Epithelial cell of esophagus (primary cell): Measurements from ENCODE around the gene MYL3.

Experiments used
- DNase-seq: peaks from one replicate; pipeline ENCODE4 v3.0.0; 2010; ENCODE audit warnings: low read depth
- H3K4me3 ChIP-seq: 2 replicates; pipeline ENCODE4 v1.5.1; 2011; ENCODE audit warnings: mild to moderate bottlenecking, low read length, control low read depth
- CTCF ChIP-seq: IDR thresholded peaks from 2 replicates; pipeline ENCODE4 v1.5.1; 2011; ENCODE audit warnings: low read depth, mild to moderate bottlenecking, low read length, control low read depth, inconsistent platforms; ENCODE audit not compliant: insufficient read depth; ENCODE audit errors: missing control alignments

MYL3 gene

GRCh38 chr3:46899151-46900006, 36.1 kb upstream of the MYL3 start:
- no peak for TF ChIP-seq CTCF
- no peak for DNase-seq
- H3K4me3 ChIP-seq, result no peak overlapping the region

GRCh38 chr3:46898321-46899150, 35.3 kb upstream of the MYL3 start:
- no peak overlapping the region for H3K4me3 ChIP-seq
- DNase-seq, result no peak
- no peak for TF ChIP-seq CTCF

GRCh38 chr3:46897829-46898320, 34.6 kb upstream of the MYL3 start:
- H3K4me3 ChIP-seq, result no peak overlapping the region
- DNase-seq, result no peak
- TF ChIP-seq CTCF, result no peak

GRCh38 chr3:46897031-46897430, 33.8 kb upstream of the MYL3 start:
- DNase-seq, result no peak
- H3K4me3 ChIP-seq, result no peak overlapping the region
- no peak for TF ChIP-seq CTCF

- DNase-seq, result no peak
- H3K4me3 ChIP-seq, result no peak overlapping the region
- no peak for TF ChIP-seq CTCF
Measured at GRCh38 chr3:46896386-46896785, 33.1 kb upstream of the MYL3 start.

GRCh38 chr3:46895761-46896160, 32.5 kb upstream of the MYL3 start:
- H3K4me3 ChIP-seq, result no peak overlapping the region
- no peak for DNase-seq
- no peak for TF ChIP-seq CTCF
